ENCODE measurements around the gene SDF2L1. TPM values are rescaled to one million over a fixed set of nuclear protein-coding genes. Genes with fewer than 3 reads are reported as not detected.
"Not testable (repeated sequence)": the region's sequence is repeated elsewhere in the genome, so short reads cannot be mapped to it uniquely, and the experiment has no call there.

SDF2L1 gene
- polyA plus RNA-seq, 1 experiment, result 12.6 TPM

DNA sequence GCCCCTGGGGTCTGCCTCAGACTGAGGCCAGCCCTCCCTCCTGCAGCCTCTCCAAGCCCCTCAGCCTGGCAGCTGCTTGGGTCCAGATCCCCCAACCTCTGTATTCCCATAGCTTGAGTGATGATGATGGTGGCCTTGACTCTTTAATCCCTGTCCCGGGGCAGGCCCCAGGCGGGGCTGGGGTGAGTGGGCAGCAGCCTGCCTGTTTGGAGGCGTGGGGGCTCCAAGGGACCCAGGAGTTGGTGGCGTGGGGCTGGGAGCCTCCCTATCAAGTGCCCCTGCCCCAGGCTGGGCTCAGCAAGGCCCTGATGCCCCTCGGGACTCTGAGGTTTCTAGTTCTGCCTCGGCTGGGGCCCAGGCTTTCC is 46.2 kb downstream of the SDF2L1 start:
- no peak overlapping the region for H3K4me3 ChIP-seq (ENCODE audit: low read depth, low read length)
- H3K9me3 ChIP-seq (ENCODE audit: control insufficient read depth, insufficient read depth, low read length), result no peaks in the 10 kb centered on the region
- no peaks in the 10 kb centered on the region for H3K27me3 ChIP-seq (ENCODE audit: control insufficient read depth, insufficient read depth, low read length)
- TF ChIP-seq, protein P1, sequence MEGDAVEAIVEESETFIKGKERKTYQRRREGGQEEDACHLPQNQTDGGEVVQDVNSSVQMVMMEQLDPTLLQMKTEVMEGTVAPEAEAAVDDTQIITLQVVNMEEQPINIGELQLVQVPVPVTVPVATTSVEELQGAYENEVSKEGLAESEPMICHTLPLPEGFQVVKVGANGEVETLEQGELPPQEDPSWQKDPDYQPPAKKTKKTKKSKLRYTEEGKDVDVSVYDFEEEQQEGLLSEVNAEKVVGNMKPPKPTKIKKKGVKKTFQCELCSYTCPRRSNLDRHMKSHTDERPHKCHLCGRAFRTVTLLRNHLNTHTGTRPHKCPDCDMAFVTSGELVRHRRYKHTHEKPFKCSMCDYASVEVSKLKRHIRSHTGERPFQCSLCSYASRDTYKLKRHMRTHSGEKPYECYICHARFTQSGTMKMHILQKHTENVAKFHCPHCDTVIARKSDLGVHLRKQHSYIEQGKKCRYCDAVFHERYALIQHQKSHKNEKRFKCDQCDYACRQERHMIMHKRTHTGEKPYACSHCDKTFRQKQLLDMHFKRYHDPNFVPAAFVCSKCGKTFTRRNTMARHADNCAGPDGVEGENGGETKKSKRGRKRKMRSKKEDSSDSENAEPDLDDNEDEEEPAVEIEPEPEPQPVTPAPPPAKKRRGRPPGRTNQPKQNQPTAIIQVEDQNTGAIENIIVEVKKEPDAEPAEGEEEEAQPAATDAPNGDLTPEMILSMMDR (IDR thresholded peaks at IDR 0.05; ENCODE audit: low read depth, low read length), result no peak
- ChIA-PET CTCF (no interaction called here), POLR2A (no interaction called here)
- no peak overlapping the region for H3K27ac ChIP-seq (ENCODE audit: low read depth, low read length)
- DNase-seq (ENCODE audit: low read depth, low spot score), result no peak

DNA sequence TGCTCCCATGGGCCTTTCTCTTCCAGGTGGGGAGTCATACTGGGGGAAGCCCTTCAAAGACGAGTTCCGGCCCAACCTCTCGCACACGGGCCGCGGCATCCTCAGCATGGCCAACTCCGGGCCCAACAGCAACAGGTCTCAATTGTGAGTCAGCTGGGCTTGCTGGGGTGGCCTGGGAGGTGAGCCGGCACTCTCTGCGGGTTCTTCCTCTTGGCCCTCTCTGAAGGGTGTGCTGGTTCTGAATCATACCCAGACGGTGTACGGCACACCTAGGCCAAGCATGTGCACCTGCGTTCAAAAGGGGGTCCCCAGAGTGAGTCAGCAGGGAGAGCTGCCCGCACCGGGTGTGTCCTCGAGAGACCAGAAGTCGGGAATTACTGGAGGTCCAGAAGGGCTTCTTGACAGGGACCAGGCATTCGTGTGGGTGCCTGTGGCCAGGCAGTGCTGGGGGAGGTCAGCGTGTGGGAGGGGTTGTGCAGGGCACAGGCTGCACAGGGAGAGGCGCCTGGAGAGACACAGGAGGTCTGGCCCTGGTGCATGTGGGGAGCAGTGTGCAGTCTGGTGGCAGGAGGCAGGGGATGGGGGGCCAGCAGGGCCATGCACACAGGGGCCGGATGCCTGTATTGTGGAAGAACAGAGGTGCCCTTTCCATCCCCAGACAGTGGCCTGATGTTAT is 46.7 kb downstream of the SDF2L1 start:
- CTCF ChIA-PET, result no interaction called here

DNA sequence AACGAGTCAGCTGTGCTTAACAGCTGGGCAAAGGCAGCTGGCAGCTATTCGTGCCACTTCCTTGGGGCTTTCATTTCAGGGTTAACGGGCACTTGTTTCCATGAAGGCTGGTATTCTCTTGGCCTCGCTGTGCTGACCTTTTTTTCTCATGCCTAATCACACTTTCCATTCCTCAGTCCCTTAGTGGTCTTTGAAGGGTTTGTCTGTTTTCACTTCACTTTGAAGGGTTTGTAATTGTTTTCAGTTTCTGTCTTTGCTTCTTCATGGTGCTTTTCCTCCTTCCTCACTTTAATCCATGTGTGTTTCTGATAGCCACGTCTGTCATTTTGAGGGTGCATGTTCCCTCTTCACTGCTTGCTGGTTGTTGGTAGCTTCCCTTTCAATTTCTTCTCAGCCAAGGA is 48.3 kb downstream of the SDF2L1 start:
- CTCF ChIA-PET, result interaction anchor here (0.6 kb wide), 1 partner anchor 9 kb away, joined by 3 read pairs; no protein-coding TSS in a partner anchor
- Histone ChIP-seq H3K9me3 (ENCODE audit: control insufficient read depth, insufficient read depth, low read length) (no peaks in the 10 kb centered on the region), H3K27ac (ENCODE audit: low read depth, low read length) (no peak overlapping the region), H3K27me3 (ENCODE audit: control insufficient read depth, insufficient read depth, low read length) (no peaks in the 10 kb centered on the region), H3K4me3 (ENCODE audit: low read depth, low read length) (no peak overlapping the region)
- TF ChIP-seq, protein P1 (IDR thresholded peaks at IDR 0.05; ENCODE audit: low read depth, low read length), result no peak
- POLR2A ChIA-PET, result interaction anchor here (0.5 kb wide), 1 partner anchor 45 kb away, joined by 7 read pairs; no protein-coding TSS in a partner anchor
- DNase-seq (ENCODE audit: low read depth, low spot score), result no peak

More for the DNA sequence above, 46.7 kb downstream of the SDF2L1 start:
- Histone ChIP-seq H3K9me3 (ENCODE audit: control insufficient read depth, insufficient read depth, low read length) (no peaks in the 10 kb centered on the region), H3K4me3 (ENCODE audit: low read depth, low read length) (no peak overlapping the region), H3K27me3 (ENCODE audit: control insufficient read depth, insufficient read depth, low read length) (no peaks in the 10 kb centered on the region), H3K27ac (ENCODE audit: low read depth, low read length) (no peak overlapping the region)
- DNase-seq (ENCODE audit: low read depth, low spot score), result no peak
- TF ChIP-seq, protein P1 (IDR thresholded peaks at IDR 0.05; ENCODE audit: low read depth, low read length), result no peak
- POLR2A ChIA-PET, result no interaction called here

DNA sequence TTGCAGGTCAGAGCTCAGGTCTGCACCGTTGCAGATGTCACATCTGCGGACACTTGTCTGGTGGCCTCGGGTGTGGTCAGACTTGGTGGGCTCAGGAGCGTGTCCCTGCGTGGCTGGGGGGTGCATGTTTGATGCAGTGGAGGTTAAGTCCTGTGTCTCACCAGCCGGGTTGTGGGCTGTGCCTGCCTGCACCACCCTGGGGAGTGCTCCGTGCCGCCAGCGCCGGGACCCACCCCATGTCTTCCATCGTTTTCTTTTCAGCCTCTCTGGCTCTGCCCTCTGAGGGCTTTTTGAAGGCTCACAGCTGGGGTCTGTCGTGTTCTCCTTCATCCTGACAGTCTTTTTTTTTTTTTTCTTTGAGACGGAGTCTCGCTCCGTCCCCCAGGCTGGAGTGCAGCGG is 49.7 kb downstream of the SDF2L1 start:
- no peaks in the 10 kb centered on the region for H3K27me3 ChIP-seq (ENCODE audit: control insufficient read depth, insufficient read depth, low read length)
- TF ChIP-seq, protein P1 (IDR thresholded peaks at IDR 0.05; ENCODE audit: low read depth, low read length), result no peak
- H3K27ac ChIP-seq (ENCODE audit: low read depth, low read length), result no peak overlapping the region
- ChIA-PET CTCF (no interaction called here), POLR2A (interaction anchor here (0.7 kb wide), 1 partner anchor 14 kb away, joined by 3 read pairs; no protein-coding TSS in a partner anchor)
- H3K9me3 ChIP-seq (ENCODE audit: control insufficient read depth, insufficient read depth, low read length), result no peaks in the 10 kb centered on the region
- DNase-seq (ENCODE audit: low read depth, low spot score), result no peak
- no peak overlapping the region for H3K4me3 ChIP-seq (ENCODE audit: low read depth, low read length)

DNA sequence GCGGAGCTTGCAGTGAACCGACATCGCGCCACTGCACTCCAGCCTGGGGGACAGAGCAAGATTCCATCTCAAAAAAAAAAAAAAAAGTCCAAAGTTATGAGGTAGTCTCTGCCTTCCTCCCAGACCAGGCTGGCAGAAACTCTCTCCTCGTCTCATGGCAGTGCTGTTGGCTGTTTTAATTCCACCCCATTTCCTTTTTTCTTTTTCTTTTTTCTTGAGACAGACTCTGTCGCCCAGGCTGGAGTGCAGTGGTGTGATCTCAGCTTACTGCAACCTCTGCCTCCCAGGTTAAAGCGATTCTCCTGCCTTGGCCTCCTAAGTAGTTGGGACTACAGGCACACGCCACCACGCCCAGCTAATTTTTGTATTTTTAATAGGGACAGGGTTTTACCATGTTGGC is 50.8 kb downstream of the SDF2L1 start:
- CTCF ChIA-PET; H3K9me3 ChIP-seq (ENCODE audit: control insufficient read depth, insufficient read depth, low read length); H3K4me3 ChIP-seq (ENCODE audit: low read depth, low read length); H3K27ac ChIP-seq (ENCODE audit: low read depth, low read length); DNase-seq (ENCODE audit: low read depth, low spot score); H3K27me3 ChIP-seq (ENCODE audit: control insufficient read depth, insufficient read depth, low read length): not testable (repeated sequence)
- POLR2A ChIA-PET, result interaction anchor here (0.6 kb wide), 1 partner anchor 152 kb away, joined by 5 read pairs; no protein-coding TSS in a partner anchor
